HL-60 (cell line): ENCODE data around the gene SNAPIN.
"Not testable (repeated sequence)": the region's sequence is repeated elsewhere in the genome, so short reads cannot be mapped to it uniquely, and the experiment has no call there.

Experiments
- POLR2AphosphoS5 ChIP-seq: IDR thresholded peaks from 2 replicates; pipeline ENCODE4 v1.6.1; 2012; ENCODE audit warnings: low read depth
- TF ChIP-seq, protein P1 (sequence below): IDR thresholded peaks from one replicate; pipeline ENCODE4 v1.5.1; 2011; ENCODE audit warnings: low read length, control low read depth, inconsistent platforms; ENCODE audit not compliant: insufficient read depth

GRCh38 chr1:153640213-153640612, 18.3 kb upstream of the SNAPIN start:
- TF ChIP-seq, protein P1, sequence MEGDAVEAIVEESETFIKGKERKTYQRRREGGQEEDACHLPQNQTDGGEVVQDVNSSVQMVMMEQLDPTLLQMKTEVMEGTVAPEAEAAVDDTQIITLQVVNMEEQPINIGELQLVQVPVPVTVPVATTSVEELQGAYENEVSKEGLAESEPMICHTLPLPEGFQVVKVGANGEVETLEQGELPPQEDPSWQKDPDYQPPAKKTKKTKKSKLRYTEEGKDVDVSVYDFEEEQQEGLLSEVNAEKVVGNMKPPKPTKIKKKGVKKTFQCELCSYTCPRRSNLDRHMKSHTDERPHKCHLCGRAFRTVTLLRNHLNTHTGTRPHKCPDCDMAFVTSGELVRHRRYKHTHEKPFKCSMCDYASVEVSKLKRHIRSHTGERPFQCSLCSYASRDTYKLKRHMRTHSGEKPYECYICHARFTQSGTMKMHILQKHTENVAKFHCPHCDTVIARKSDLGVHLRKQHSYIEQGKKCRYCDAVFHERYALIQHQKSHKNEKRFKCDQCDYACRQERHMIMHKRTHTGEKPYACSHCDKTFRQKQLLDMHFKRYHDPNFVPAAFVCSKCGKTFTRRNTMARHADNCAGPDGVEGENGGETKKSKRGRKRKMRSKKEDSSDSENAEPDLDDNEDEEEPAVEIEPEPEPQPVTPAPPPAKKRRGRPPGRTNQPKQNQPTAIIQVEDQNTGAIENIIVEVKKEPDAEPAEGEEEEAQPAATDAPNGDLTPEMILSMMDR, result not testable (repeated sequence)
- not testable (repeated sequence) for TF ChIP-seq POLR2AphosphoS5
